DMS53 treated with DMSO at 0.1 percent for 48 hours (cell line): ENCODE results near the gene IL12RB1.
A peak's percentile ranks its signal among the peaks of the same experiment; 100 is the strongest.
"Not testable (repeated sequence)": the region's sequence is repeated elsewhere in the genome, so short reads cannot be mapped to it uniquely, and the experiment has no call there.

Experiments
- DNase-seq: peaks from one replicate; lab custom pipeline; 2025; ENCODE audit not compliant: unreplicated experiment; lab: John Stamatoyannopoulos, UW

Gene IL12RB1

DNA sequence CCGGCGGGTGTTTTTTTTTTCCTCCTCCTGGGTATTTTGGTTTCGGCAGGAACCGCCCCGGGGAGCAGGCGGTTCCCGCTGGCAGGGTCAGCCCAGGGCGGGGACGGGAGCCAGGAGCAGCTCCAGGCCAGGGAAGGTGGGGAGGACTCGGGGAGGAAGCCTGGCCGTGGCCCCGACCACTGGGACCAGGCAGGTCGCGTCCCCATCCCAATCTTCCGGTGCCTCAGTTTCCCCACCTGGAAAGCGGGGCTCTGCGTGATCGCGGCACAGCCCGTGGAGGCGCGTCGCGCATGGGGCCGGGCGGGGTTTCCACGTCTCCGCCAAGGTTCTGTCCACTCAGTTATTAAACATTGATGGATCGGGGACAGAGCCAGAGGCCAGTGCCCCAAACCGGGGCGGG, 34.8 kb downstream of the IL12RB1 start:
- no peak for DNase-seq

DNA sequence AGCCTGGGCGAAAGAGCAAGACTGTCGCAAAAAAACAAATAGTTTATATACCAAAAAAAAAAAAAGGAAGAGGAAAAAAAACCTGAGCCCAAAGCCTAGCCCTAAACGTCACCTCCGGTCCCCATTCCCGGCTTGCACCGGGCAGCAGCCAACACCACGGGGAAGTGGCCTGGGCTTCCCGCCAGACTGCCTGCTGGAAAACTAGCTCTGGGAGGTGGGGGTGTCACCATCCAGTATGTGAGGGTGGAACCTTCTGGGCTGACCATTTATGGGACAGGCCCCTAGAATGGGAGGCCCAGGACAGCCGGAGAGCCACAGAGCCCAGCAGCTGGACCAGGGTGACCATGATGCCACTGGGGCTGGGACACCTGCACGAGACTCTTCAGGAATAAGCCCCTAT, 37.3 kb downstream of the IL12RB1 start:
- no peak for DNase-seq

DNA sequence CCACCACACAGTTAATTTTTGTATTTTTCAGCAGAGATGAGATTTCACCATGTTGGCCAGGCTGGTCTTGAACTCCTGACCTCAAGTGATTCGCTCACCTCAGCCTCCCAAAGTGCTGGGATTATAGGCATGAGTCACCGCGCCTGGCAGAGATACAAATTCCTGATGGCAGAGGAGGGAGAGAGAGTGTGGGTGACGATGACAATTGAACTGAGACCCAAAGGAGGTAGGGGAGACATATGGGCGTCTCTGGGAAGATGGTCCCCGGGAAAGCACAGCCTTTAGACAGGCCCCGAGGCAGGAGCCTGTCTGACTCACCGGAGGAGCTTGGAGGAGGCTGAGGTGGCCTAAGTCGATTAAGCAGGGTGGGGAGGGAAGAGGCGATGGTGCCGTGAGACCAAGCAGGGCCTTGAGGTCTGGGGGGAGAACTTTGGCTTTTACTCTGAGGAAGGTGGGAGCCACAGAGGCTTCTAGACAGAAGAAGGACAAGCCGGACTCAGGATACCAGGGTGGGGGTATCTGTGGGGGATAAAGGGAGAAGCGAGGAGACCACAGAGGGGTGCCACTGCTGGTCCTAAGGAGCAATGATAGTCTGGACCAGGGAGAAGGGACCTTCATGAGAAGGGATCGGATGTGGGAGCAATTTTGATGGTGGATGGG, 40.5 kb downstream of the IL12RB1 start:
- no peak for DNase-seq

DNA sequence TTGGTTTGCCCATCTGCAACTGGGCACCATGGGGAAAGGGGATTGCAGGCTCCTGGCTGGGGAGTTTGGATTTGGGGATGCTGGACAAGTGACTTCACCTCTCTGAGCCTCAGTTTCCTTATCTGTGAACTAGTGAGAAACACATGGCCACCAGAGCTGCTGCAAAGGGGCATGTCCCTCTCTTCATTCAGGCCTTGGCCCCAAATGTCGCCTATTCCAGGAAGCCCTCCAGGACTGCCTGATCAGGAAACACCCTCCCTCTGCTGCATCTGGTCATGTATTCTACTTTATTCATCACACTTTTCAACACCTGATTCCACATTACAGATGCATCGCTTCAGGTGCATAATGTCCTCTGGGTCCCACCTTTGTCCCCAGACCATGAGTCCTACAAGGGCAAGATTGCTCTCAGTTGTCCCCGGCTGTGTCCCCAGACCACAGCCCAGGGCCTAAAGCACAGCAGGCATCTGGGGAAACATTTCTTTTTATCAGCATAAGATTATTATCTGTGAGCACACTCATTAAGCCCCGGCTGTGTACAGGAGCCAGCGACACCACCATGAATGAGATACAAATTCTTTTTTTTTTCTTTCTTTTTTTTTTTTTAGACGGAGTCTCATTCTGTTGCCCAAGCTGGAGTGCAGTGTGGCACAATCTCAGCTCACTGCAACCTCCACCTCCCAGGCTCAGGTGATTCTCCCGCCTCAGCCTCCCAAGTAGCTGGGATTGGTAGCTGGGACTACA, 41.3 kb downstream of the IL12RB1 start:
- DNase-seq, result no peak

DNA sequence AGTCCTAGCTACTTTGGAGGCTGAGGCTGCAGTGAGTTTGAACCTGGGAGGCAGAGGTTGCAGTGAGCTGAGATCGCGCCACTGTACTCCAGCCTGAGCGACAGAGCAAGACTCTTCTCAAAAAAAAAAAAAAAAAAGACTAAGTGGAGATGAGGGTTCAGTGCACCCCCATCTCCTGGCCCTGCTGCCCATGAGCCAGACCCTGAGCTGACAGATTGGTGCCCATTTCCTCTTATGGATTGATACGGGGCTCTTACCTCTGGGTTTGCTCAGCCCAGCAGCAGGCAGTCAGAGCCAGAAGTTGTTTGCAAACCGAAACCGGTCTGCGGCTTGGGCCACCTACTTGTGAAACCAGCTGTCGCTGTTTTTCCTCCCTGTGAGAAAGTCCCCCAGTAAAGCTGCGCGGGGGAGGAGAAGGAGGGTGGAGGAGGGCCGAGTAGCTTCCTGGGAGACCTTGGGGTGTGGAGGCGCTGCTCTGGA, 41.9 kb downstream of the IL12RB1 start:
- DNase-seq, result peak; percentile 90

DNA sequence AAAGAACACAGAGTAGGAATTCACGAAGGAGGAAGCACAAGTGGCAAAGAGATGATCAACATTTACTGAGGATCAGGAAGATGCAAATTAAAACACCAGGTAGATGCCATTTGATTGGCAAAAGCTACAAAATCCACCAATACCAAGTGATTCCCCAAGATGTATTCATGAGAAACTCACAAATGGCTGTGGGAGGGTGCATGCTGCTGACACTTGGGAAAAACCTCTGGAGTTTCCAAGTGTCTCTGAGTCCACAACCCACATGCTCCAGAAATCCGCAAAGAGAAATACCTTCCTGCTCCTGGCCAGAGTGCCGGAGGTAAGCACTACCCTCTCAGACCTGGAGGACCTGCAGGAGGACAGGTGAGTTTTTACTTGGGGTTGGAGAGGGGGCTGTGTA, 43.1 kb downstream of the IL12RB1 start:
- no peak for DNase-seq

DNA sequence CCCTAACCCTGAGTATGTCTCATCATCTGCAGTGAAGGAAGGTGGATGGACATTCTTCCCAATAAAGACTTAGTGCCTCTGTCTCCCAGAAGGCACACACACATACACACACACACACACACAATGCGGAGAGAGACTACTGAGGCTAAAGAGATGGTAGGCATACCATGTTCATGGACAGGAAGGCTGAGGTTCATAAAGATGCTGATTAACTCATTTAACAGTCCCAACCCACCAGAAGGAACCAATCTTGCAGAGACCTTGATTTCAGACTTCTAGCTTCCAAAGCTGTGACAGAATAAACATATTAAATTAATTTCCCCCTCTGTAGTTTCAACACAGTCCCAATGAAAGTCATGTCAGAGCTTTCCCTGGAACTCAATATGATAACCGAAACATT, 45.7 kb downstream of the IL12RB1 start:
- no peak for DNase-seq

DNA sequence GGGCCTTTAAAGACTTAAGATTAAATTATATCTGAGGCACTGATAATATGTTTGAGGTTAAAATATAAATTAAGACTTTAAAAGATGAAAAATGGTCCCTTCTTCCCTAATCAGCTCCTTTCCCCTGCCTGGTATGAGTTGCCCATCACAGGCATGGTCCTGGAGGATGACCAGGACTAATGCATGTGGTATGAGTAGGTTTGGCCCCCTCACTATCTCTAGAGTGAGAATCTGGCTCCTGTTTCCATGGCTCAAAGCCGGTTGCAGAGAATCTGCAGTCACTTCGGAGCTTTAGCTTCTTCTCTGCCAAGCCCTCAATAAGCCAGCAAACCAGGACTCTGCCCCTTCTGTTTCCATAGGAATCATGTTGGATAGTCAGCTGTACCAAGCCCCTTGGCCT, 54.6 kb downstream of the IL12RB1 start:
- not testable (repeated sequence) for DNase-seq

DNA sequence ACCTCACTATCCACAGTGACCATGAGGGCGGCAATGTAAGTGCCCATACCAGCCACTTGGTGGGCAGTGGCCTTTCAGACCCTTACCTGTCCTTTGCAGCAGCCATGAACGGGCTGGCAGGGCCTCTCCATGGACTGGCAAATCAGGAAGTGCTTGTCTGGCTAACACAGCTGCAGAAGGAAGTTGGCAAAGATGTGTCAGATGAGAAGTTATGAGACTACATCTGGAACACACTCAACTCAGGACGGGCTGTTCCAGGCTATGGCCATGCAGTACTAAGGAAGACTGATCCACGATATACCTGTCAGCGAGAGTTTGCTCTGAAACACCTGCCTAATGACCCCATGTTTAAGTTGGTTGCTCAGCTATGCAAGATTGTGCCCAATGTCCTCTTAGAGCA, 55.3 kb downstream of the IL12RB1 start:
- DNase-seq, result not testable (repeated sequence)

DNA sequence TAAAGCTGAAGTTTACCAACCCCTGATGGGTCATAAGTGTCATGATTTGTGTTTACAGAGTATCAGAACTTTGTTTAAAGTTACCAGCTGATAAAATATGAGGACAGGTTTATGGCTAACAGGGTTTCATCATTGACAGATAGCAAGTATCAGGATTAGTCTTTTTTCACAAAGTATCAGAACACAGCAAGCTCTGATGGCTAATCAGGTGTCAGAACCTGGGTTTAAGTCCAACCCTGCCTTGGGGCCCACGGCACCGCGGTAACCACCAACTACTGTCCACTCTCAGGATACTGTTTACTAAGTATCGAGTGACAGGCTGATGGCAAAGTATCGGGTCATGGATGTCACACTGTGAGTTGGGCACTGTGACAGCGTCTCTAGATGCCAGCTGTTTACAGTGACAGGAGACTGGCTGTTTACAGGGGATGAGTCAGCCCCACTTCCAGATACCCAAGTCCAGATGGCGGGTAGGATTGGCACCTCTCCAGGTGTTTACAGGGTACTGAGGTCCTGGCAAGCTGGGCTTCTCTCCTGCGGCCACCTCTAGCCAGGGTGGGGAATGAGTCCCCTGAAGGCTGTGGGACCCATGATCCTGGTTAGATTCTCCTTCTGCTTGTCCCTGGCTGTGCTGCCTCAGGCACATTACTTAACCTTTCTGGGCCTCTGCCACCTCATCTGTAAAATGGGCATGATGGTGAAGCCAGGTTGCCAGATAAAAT, 57.0 kb downstream of the IL12RB1 start:
- DNase-seq, result peak; percentile 93

DNA sequence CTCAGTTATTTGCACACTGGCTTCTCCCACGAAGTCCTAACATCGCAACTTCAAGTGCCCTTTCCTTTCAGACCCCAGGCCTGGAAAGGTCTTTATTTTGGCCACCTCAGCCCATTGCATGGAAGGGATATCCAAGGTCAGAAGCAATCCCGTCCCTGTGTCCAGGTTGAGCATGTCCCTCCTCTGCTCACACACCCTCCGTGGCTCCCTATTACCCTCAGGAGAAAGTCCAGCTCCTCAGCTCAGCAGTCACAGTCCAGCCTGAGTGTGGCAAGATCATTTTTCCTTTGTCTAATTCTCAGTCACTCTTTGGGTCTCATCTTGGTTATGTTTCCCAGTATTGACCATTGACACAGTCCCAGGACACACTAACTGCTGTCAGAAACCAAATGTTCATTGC, 59.6 kb downstream of the IL12RB1 start:
- DNase-seq, result no peak

DNA sequence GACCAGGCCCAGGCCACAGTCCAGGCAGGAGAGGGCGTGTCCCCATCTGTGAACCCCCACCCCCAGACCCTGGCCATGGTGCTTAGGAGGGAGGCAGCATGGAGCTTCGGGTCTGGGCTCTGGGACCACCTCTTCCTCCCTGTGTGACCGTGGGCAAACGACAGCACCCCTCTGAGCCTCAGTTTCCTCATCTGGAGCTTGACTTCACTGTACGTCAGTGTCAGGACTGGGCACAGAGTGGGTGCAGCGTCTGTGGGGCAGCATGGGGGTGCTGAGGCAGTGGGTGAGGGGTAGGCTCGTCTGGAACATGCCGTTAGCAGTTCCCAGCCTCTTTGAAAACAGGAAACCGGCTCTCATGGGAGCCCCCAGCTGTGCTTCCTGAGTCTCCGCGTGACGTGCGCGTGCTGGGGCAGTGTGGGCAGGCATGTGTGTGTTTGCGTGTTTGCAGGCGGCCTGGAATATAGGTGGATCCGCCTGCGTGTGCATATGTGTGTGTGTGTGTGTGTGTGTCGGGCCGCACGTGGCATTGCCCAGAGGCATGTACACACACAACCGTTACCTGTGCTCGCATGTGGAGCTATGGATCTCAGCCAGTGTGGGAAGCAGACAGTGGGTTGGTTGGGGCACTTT, 63.0 kb downstream of the IL12RB1 start:
- no peak for DNase-seq

DNA sequence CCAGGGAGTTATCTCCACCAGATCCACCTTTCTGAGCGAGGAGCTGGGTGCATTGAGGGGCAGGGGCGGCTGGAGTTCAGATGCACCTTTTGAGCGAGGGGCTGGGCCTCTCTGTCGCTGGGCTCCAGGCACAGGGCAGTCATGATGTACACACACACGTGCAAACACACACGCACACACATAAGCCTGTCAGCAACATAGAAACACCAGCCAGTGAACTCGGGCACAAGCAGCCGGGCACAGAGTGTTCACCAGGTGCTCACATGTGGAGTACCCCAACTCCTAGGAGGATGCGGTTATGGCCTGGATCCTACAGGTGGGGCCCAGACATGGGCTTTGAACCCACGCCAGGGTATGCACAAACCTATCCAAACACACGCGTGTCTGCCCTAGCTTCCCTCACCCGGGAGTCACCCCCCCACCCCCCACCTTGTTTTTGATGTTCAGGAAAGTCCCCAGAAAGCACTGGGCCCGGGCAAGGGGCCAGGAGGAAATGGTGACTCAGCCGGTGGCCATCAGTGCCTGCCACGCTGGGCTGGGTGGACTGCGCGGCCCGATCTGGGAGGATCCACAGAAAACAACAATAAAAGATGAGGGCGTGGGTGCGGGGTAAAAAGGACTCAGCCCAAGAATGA, 65.5 kb downstream of the IL12RB1 start:
- DNase-seq, result peak; percentile 43

DNA sequence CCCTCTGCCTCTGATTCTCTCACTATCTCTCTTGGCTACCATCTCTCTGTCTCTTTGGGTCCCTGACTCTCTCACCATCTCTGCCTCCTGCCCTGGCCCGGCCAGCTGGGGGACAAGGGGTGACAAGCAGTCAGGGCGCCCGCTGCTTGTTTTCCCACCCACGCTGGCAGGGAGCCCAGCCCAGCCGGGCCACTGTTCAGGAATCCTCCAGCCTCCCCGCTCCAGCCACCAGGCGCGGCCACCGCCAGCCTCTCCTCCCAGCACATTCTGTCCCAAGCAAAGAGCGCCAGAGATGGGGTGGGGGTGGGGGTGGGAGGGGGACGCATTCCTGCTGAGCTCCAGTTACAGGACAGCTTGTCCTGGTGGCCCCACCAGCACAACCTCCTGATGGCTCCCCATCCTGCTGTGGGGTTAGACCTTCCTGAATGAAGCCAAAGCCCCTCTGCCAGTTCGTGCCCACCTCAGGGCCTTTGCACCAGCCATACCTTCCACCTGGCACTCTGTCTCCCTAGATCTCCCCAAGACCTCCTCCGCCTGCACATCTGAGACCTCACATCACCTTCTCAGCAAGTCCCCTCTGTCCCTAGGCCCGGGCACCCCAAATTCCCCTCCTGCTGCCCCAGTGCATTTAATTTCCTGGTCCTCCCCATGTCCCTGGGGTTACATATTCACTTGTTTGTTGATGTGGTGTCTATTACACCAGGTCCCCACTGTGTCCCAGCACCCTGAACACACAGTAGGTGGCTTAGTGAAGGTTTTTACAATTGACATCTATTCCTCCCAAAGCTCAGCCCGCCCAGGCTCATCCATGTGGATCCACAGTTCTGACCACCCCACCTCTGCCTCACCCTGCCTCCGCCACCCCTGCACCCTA, 66.3 kb downstream of the IL12RB1 start:
- no peak for DNase-seq

DNA sequence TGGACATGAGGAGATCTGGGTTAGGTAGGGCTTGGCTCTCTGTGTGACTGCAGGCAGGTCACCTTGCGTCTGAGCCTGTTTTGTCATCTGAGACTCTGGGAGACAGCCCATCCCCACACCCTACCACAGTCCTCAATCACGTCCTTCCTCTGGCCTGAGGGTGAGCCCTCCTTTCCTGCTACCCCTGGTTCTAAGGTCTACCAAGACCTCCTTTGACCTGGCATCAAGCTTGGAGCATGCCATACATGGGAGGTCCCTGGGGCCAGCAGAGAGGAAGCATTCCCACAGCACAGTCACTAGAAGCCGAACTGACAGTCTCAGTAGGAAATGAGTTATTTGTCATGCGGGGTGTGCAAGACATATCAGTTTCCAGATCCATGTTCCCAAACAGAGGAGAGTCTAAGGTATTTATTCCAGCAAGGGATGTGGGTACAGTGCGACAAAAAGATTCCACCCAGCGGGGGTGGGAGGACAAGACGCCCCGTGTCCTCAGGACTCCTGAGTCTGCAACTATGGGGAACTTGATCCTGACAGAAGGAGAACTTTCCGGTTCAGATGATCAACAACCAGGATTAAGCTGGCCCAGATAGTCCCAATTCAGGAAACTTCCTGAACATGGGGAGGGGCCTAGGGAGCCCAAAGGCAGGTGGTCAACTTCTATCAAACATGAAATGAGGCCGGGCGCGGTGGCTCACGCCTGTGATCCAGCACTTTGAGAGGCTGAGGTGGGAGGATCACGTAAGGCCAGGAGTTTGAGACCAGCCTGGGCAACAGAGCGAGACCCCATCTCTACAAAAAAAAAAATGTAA, 69.3 kb downstream of the IL12RB1 start:
- no peak for DNase-seq

DNA sequence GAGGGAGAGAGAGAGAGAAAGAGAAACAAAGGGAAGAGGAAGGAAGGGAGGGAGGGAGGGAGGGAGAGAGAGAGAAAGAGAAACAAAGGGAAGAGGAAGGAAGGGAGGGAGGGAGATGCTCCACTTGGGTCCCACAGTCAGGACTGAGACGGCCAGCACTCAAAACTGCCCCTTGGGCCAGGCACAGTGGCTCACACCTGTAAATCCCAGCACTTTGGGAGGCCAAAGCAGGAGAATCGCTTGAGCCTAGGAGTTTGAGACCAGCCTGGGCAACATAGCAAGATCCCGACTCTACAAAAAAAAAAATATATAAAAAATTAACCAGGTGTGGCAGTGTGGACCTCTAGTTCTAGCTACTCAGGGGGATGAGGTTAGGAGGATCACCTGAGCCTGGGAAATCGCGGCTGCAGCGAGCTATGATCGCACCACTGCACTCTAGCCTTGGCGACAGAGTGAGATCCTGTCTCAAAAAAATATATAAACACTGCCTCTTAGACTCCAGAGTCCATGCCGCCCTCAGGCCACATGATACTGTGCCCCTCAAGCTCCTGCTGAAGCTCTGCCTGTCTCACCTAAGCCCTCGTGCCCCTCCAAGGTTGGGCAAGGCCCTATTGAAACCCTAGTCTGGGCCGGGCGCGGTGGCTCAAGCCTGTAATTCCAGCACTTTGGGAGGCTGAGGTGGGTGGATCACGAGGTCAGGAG, 70.4 kb downstream of the IL12RB1 start:
- no peak for DNase-seq

DNA sequence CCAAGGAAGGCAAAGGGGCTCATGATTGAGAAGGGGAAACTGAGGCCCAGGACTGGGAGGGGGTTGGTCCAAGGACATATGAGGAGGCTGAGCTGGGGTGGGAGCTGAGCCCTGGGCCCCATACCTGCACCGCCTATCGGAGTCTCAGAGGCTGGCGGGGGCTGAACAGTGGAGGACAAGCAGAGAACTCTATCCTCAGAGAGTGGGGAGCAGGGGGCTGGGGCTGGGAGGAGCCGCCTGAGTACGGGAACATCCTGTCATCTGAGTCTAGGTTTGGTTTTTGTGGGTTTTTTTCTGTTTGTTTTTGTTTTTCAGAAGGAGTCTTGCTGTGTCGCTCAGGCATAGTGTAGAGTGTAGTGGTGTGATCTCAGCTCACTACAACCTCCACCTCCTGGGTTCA, 72.5 kb downstream of the IL12RB1 start:
- no peak for DNase-seq

DNA sequence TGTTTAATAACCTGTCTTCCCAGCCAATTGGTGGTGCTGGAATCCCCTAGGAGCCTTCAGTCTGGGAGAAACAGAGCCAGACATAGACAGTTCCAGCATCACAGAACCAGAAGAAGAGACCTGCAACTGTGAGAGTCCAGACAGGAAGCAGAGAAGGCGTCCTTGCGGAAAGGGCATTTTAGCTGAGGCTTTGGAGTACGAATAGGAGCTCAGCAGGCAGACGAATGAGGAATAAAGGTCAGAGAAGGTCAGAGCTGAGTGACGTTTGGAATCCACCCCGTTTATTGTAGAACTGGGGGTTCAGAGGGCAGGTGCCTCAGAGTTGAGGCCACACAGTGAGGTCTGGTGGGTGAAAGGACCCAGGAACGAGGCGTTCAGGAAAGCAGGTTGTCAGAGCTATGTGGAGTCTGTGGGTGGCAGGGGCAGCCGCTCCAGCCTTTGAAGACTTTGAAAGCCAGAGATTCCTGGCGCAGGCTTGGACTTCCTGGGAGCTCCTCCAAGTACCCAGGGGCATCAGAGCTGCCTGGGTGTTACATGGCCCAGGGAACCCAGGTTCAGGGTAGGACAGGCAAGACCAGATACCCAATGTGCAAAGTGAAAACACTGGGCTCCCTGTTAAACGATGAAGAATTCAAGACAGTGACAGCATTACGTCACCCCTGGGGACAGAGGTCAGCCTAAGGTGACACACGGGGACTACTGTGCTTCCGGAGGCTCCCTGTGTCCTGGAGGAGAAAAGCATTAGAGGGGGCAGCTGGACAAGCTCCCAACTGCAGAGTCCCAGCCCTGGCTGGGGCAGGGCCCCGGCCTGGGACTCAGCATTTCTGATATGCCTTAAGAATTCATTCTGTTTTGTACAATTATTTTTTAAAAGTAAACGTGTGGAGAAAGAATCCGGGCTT, 73.3 kb downstream of the IL12RB1 start:
- DNase-seq, result no peak
